HCT116 (cell line): ENCODE data around the gene MED9. TPM values are rescaled to one million over a fixed set of nuclear protein-coding genes. Genes with fewer than 3 reads are reported as not detected.
"Not testable (repeated sequence)": the region's sequence is repeated elsewhere in the genome, so short reads cannot be mapped to it uniquely, and the experiment has no call there.

Experiments used
- ATAC-seq: fragments of 200-7000 bp; cut with Tn5 transposase; 2 replicates; pipeline ENCODE4 v1.9.1; 2020; ENCODE audit warnings: mild to moderate bottlenecking, moderate library complexity
- BruUV-seq: library from RNA; stranded (reverse); fragments of 400-500 nt; replicated peaks from 2 replicates; lab custom pipeline; 2021; lab: Mats Ljungman, UMichigan
- CTCF ChIA-PET: fragments of 300-600 bp; sonication (Branson Sonifier 250); formaldehyde crosslinking; loops from one replicate; lab custom pipeline; 2021; ENCODE audit warnings: antibody characterized with exemption; lab: Charles Lee
- POLR2A ChIA-PET: fragments of 300-600, 350-600 bp; sonication (Branson Sonifier 250); formaldehyde crosslinking; loops from one replicate; lab custom pipeline; 2021; ENCODE audit warnings: antibody characterized with exemption; lab: Charles Lee
- RAD21 ChIA-PET, 2 experiments: fragments of 300-600 bp; sonication (Branson Sonifier 250); formaldehyde crosslinking; loops; one replicate each; lab custom pipeline; 2023; ENCODE audit warnings: low total read pairs in 2 of 2; ENCODE audit not compliant: uncharacterized antibody in 2 of 2, unreplicated experiment in 2 of 2, low non-redundant PET in 1 of 2; lab: Charles Lee
- DNase-seq: peaks from one replicate; pipeline ENCODE4 v3.0.0-alpha.2; 2010; ENCODE audit warnings: low read depth, low spot score
- H2AFZ ChIP-seq: fragments of 200-600 bp; shearing (Covaris generic), sonication (generic); 2 replicates; pipeline ENCODE4 v1.6.1; 2017; ENCODE audit warnings: low read depth, mixed run types, mixed read lengths, antibody characterized with exemption, low read length; ENCODE audit not compliant: poor library complexity, severe bottlenecking
- H3K27ac ChIP-seq: 2 replicates; pipeline ENCODE4 v1.5.1; 2012; ENCODE audit warnings: low read depth, low read length
- H3K27me3 ChIP-seq: fragments of 200-600 bp; sonication (generic); 2 replicates; pipeline ENCODE4 v1.6.1; 2016; ENCODE audit warnings: mixed run types, low read length, mixed read lengths; ENCODE audit not compliant: insufficient read depth
- H3K36me3 ChIP-seq, 2 experiments: fragments of 200-500 bp in 1 of 2; fragments of 200-600 bp in 1 of 2; sonication (Bioruptor generic) in 1 of 2; sonication (generic) in 1 of 2; 2 replicates each; pipeline versions ENCODE4 v1.5.1 to v1.6.1; 2014 to 2016; ENCODE audit warnings: low read length in 2 of 2, inconsistent platforms in 1 of 2, mixed read lengths in 1 of 2, mixed run types in 1 of 2; ENCODE audit not compliant: insufficient read depth in 2 of 2, control insufficient read depth in 1 of 2
- H3K4me1 ChIP-seq, 2 experiments: fragments of 200-600 bp in 1 of 2; sonication (generic) in 1 of 2; 2 replicates each; pipeline versions ENCODE4 v1.5.1 to v1.6.1; 2012 to 2017; ENCODE audit warnings: low read length in 2 of 2, inconsistent platforms in 1 of 2, mild to moderate bottlenecking in 1 of 2, mixed read lengths in 1 of 2, mixed run types in 1 of 2, moderate library complexity in 1 of 2; ENCODE audit not compliant: insufficient read depth in 2 of 2, control insufficient read depth in 1 of 2
- H3K4me2 ChIP-seq: fragments of 200-600 bp; sonication (generic); 2 replicates; pipeline ENCODE4 v1.6.1; 2017; ENCODE audit warnings: mixed run types, low read length, mixed read lengths
- H3K4me3 ChIP-seq, 2 experiments: fragments of 200-600 bp in 1 of 2; sonication (generic) in 1 of 2; replicated peaks in 1 of 2; 2 replicates each; pipeline ENCODE4 v1.5.1; 2011 to 2016; ENCODE audit warnings: low read length in 2 of 2, control low read depth in 1 of 2, low read depth in 1 of 2, mild to moderate bottlenecking in 1 of 2, mixed read lengths in 1 of 2, mixed run types in 1 of 2
- H3K79me2 ChIP-seq: fragments of 200-600 bp; sonication (generic); 2 replicates; pipeline ENCODE4 v1.6.1; 2017; ENCODE audit warnings: mild to moderate bottlenecking, mixed run types, low read length, moderate library complexity, mixed read lengths; ENCODE audit not compliant: insufficient read depth
- H3K9ac ChIP-seq: fragments of 200-600 bp; sonication (generic); 2 replicates; pipeline ENCODE4 v1.6.1; 2016; ENCODE audit warnings: low read length, mixed read lengths
- H3K9me2 ChIP-seq: fragments of 200-600 bp; sonication (generic), shearing (Covaris generic); 2 replicates; pipeline ENCODE4 v1.6.1; 2017; ENCODE audit warnings: mixed run types, mild to moderate bottlenecking, moderate library complexity; ENCODE audit not compliant: insufficient read depth
- H3K9me3 ChIP-seq, 2 experiments: fragments of 200-500 bp in 1 of 2; fragments of 200-600 bp in 1 of 2; sonication (Bioruptor generic) in 1 of 2; sonication (generic) in 1 of 2; 2 replicates each; pipeline ENCODE4 v1.6.1; 2014 to 2017; ENCODE audit warnings: low read length in 2 of 2, mixed read lengths in 2 of 2, inconsistent platforms in 1 of 2, low read depth in 1 of 2, mild to moderate bottlenecking in 1 of 2, mixed run types in 1 of 2, moderate library complexity in 1 of 2; ENCODE audit not compliant: control insufficient read depth in 1 of 2, insufficient read depth in 1 of 2
- H4K20me1 ChIP-seq: fragments of 200-600 bp; sonication (generic), shearing (Covaris generic); 2 replicates; pipeline ENCODE4 v1.6.1; 2017; ENCODE audit warnings: mixed run types, mild to moderate bottlenecking, moderate library complexity; ENCODE audit not compliant: insufficient read depth
- CBX3 ChIP-seq: IDR thresholded peaks from 2 replicates; pipeline ENCODE4 v1.6.1; 2012; ENCODE audit warnings: low read depth
- CEBPB ChIP-seq: IDR thresholded peaks from 2 replicates; pipeline ENCODE4 v1.6.1; 2012; ENCODE audit warnings: low read depth
- EGR1 ChIP-seq: IDR thresholded peaks from 2 replicates; pipeline ENCODE4 v1.6.1; 2012; ENCODE audit warnings: low read depth
- EZH2 ChIP-seq: fragments of 200-600 bp; sonication (generic); IDR thresholded peaks from 2 replicates; pipeline ENCODE4 v1.6.1; 2017; ENCODE audit warnings: antibody characterized with exemption, mixed run types
- EZH2phosphoT487 ChIP-seq: fragments of 200-600 bp; IDR thresholded peaks from 2 replicates; pipeline ENCODE4 v1.6.1; 2018; ENCODE audit warnings: antibody characterized with exemption, borderline replicate concordance
- JUND ChIP-seq: IDR thresholded peaks from 2 replicates; pipeline ENCODE4 v1.6.1; 2012
- POLR2A ChIP-seq: IDR thresholded peaks from 2 replicates; pipeline ENCODE4 v1.7.0; 2011; ENCODE audit warnings: borderline replicate concordance; ENCODE audit not compliant: insufficient read depth, insufficient read length; ENCODE audit errors: extremely low read depth
- POLR2AphosphoS5 ChIP-seq: IDR thresholded peaks from 2 replicates; pipeline ENCODE4 v1.6.1; 2011; ENCODE audit warnings: mild to moderate bottlenecking, low read depth, low read length, moderate library complexity
- RAD21 ChIP-seq: IDR thresholded peaks from 2 replicates; pipeline ENCODE4 v1.6.1; 2012; ENCODE audit warnings: low read depth, mild to moderate bottlenecking
- SIN3A ChIP-seq: IDR thresholded peaks from 2 replicates; pipeline ENCODE4 v1.6.1; 2012; ENCODE audit warnings: low read depth
- SRF ChIP-seq: IDR thresholded peaks from 2 replicates; pipeline ENCODE4 v1.6.1; 2012; ENCODE audit warnings: low read depth
- TCF7L2 ChIP-seq: IDR thresholded peaks from 2 replicates; pipeline ENCODE4 v1.7.0; 2011; ENCODE audit warnings: borderline replicate concordance, inconsistent platforms; ENCODE audit not compliant: insufficient read depth, insufficient read length; ENCODE audit errors: extremely low read depth
- YY1 ChIP-seq: IDR thresholded peaks from 2 replicates; pipeline ENCODE4 v1.6.1; 2011; ENCODE audit warnings: low read length, low read depth, moderate library complexity, mild to moderate bottlenecking; ENCODE audit not compliant: insufficient replicate concordance; ENCODE audit errors: extremely low read depth
- intact Hi-C: fragments of 100-400 bp; cut with micrococcal nuclease; formaldehyde crosslinking; loops from 2 replicates; pipeline ENCODE4 v1.10.0; 2022
- total RNA-seq: library from RNA; stranded (reverse); gene quantifications from one replicate; pipeline ENCODE4 v1.2.1, GENCODE V29; 2021; ENCODE audit not compliant: unreplicated experiment
- TF ChIP-seq, protein P1 (sequence below): IDR thresholded peaks from 2 replicates; pipeline ENCODE4 v1.6.1; 2012
- TF ChIP-seq, protein P2 (sequence below): IDR thresholded peaks from 2 replicates; pipeline ENCODE4 v1.6.1; 2012
- TF ChIP-seq, protein P3 (sequence below): IDR thresholded peaks from 2 replicates; pipeline ENCODE4 v1.6.1; 2012; ENCODE audit warnings: low read depth

The MED9 gene
- total RNA-seq, 1 experiment from 2014 or later = 13.9 TPM

DNA sequence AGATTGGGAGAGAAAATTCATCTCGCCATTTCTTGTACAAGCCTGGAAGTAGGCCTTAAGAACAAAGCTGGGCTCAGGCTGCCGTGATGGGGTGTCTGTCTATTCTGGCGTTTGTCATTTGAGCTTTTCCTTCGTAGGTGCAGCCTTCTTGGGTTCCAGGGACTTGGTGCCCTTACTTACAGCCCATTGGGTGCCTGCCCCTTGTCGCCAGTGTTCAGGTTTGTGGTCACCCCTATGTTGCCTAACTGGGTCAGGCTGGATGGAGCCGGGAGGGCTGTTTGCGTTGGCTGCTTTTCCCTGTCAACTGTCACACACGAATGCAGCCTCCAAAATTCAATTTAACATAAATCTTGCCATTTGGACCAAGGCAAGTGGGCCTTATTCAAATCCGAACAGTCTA lies 23.7 kb upstream of the MED9 start (continued):
- TF ChIP-seq POLR2A = no peak
- no peak for TF ChIP-seq SIN3A
- TF ChIP-seq RAD21 = no peak

DNA sequence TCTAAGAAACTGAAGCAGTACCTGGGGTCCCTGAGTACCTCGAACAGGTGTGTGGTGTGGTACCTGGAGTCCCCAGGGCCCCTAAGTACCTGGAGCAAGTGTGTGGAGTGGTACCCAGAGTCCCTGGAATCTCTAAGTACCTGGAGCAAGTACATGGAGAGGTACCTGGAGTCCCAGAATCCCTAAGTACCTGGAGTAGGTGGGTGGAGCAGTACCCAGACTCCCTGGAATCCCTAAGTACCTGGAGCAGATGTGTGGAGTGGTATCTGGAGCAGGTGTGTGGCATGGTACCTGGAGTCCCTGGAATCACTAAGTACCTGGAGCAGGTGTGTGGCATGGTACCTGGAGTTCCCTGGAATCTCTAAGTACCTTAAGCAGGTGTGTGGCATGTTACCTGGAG lies 22.5 kb upstream of the MED9 start:
- no peak for ATAC-seq
- intact Hi-C loops = no loop called here
- no peaks in the 10 kb centered on the region for H3K36me3 ChIP-seq
- peaks cover 10% of the 10 kb centered on the region; the same call in 1 of the 2 replicates for H3K27me3 ChIP-seq
- BruUV-seq = no TSS peak
- no peak overlapping the region for H3K9ac ChIP-seq
- H3K79me2 ChIP-seq = no peaks in the 10 kb centered on the region
- H3K27ac ChIP-seq = no peak overlapping the region
- no peak overlapping the region for H3K4me2 ChIP-seq
- POLR2A ChIA-PET = no interaction called here
- no peak overlapping the region for H2AFZ ChIP-seq
- H3K4me1 ChIP-seq = no peaks in the 10 kb centered on the region
- no peaks in the 10 kb centered on the region for H3K9me3 ChIP-seq
- no peak overlapping the region for H3K4me3 ChIP-seq
- no peaks in the 10 kb centered on the region for H3K9me2 ChIP-seq
- CTCF ChIA-PET = no interaction called here
- RAD21 ChIA-PET = no interaction called here
- DNase-seq = no peak
- no peaks in the 10 kb centered on the region for H4K20me1 ChIP-seq
- TF ChIP-seq, protein P1, sequence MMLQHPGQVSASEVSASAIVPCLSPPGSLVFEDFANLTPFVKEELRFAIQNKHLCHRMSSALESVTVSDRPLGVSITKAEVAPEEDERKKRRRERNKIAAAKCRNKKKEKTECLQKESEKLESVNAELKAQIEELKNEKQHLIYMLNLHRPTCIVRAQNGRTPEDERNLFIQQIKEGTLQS = no peak
- TF ChIP-seq YY1 (no peak), EZH2 (no peak), TCF7L2 (no peak), POLR2AphosphoS5 (no peak), CEBPB (no peak), JUND (no peak), SRF (no peak), EZH2phosphoT487 (no peak), EGR1 (no peak), SIN3A (no peak), CBX3 (no peak)
- TF ChIP-seq, protein P2, sequence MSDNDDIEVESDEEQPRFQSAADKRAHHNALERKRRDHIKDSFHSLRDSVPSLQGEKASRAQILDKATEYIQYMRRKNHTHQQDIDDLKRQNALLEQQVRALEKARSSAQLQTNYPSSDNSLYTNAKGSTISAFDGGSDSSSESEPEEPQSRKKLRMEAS = no peak
- TF ChIP-seq, protein P3, sequence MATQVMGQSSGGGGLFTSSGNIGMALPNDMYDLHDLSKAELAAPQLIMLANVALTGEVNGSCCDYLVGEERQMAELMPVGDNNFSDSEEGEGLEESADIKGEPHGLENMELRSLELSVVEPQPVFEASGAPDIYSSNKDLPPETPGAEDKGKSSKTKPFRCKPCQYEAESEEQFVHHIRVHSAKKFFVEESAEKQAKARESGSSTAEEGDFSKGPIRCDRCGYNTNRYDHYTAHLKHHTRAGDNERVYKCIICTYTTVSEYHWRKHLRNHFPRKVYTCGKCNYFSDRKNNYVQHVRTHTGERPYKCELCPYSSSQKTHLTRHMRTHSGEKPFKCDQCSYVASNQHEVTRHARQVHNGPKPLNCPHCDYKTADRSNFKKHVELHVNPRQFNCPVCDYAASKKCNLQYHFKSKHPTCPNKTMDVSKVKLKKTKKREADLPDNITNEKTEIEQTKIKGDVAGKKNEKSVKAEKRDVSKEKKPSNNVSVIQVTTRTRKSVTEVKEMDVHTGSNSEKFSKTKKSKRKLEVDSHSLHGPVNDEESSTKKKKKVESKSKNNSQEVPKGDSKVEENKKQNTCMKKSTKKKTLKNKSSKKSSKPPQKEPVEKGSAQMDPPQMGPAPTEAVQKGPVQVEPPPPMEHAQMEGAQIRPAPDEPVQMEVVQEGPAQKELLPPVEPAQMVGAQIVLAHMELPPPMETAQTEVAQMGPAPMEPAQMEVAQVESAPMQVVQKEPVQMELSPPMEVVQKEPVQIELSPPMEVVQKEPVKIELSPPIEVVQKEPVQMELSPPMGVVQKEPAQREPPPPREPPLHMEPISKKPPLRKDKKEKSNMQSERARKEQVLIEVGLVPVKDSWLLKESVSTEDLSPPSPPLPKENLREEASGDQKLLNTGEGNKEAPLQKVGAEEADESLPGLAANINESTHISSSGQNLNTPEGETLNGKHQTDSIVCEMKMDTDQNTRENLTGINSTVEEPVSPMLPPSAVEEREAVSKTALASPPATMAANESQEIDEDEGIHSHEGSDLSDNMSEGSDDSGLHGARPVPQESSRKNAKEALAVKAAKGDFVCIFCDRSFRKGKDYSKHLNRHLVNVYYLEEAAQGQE = no peak

DNA sequence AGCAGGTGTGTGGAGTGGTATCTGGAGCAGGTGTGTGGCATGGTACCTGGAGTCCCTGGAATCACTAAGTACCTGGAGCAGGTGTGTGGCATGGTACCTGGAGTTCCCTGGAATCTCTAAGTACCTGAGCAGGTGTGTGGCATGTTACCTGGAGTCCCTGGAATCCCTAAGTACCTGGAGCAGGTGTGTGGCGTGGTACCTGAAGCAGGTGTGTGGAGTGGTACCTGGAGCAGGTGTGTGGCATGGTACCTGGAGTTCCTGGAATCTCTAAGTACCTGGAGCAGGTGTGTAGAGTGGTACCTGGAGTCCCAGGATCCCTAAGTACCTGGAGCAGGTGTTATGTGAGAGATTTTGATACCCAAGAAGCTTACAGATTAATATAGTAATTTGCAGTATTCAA lies 22.1 kb upstream of the MED9 start:
- POLR2A ChIA-PET, BruUV-seq, H3K9ac ChIP-seq, RAD21 ChIA-PET, H2AFZ ChIP-seq, H3K36me3 ChIP-seq, intact Hi-C loops, H3K27ac ChIP-seq, H3K4me2 ChIP-seq, H3K4me3 ChIP-seq, H3K9me2 ChIP-seq, H3K9me3 ChIP-seq, H3K4me1 ChIP-seq, H3K79me2 ChIP-seq, H4K20me1 ChIP-seq, DNase-seq, H3K27me3 ChIP-seq, ATAC-seq, CTCF ChIA-PET: not testable (repeated sequence)
